Smooth muscle cell (in vitro differentiated cells): Measurements from ENCODE around the gene CEP85L. TPM values are rescaled to one million over a fixed set of nuclear protein-coding genes. Genes with fewer than 3 reads are reported as not detected.

ENCODE experiments used
- DNase-seq: peaks from one replicate; lab custom pipeline; 2025; ENCODE audit not compliant: unreplicated experiment; lab: John Stamatoyannopoulos, UW
- H2AFZ ChIP-seq: fragments of 200-600 bp; sonication (generic); 2 replicates; pipeline ENCODE4 v1.6.0; 2016; ENCODE audit warnings: antibody characterized with exemption, low read depth, mild to moderate bottlenecking
- H3F3A ChIP-seq: fragments of 200-600 bp; sonication (generic); 2 replicates; pipeline ENCODE4 v1.6.0; 2017; ENCODE audit warnings: antibody characterized with exemption, low read depth
- H3K27ac ChIP-seq: fragments of 200-600 bp; sonication (generic); 2 replicates; pipeline ENCODE4 v1.5.1; 2016; ENCODE audit warnings: low read depth, mild to moderate bottlenecking
- H3K27me3 ChIP-seq: fragments of 200-600 bp; sonication (generic); 2 replicates; pipeline ENCODE4 v1.6.1; 2016; ENCODE audit warnings: low read depth, mild to moderate bottlenecking
- H3K36me3 ChIP-seq: fragments of 200-600 bp; sonication (generic); 2 replicates; pipeline ENCODE4 v1.5.1; 2016; ENCODE audit warnings: low read depth
- H3K4me1 ChIP-seq: fragments of 200-600 bp; sonication (generic); 2 replicates; pipeline ENCODE4 v1.5.1; 2016; ENCODE audit warnings: low read depth
- H3K4me2 ChIP-seq: fragments of 200-600 bp; sonication (generic); 2 replicates; pipeline ENCODE4 v1.6.0; 2016; ENCODE audit warnings: mild to moderate bottlenecking
- H3K4me3 ChIP-seq: fragments of 200-600 bp; sonication (generic); 2 replicates; pipeline ENCODE4 v1.5.1; 2016; ENCODE audit warnings: mild to moderate bottlenecking
- H3K79me2 ChIP-seq: fragments of 200-600 bp; sonication (generic); 2 replicates; pipeline ENCODE4 v1.6.0; 2016; ENCODE audit warnings: low read depth, mild to moderate bottlenecking
- H3K9ac ChIP-seq: fragments of 200-600 bp; sonication (generic); 2 replicates; pipeline ENCODE4 v1.6.0; 2016; ENCODE audit warnings: low read depth
- H3K9me3 ChIP-seq: fragments of 200-600 bp; sonication (generic); replicated peaks from 2 replicates; pipeline ENCODE4 v1.5.1; 2016; ENCODE audit warnings: low read depth
- H4K20me1 ChIP-seq: fragments of 200-600 bp; sonication (generic); 2 replicates; pipeline ENCODE4 v1.6.0; 2016; ENCODE audit warnings: low read depth
- CTCF ChIP-seq: fragments of 200-600 bp; sonication (generic); IDR thresholded peaks from 2 replicates; pipeline ENCODE4 v1.5.1; 2017; ENCODE audit warnings: borderline replicate concordance, mild to moderate bottlenecking, antibody characterized with exemption; ENCODE audit not compliant: insufficient read depth, poor library complexity, severe bottlenecking
- WGBS: methylation state at CpG from one replicate; pipeline ENCODE4 v1.1.7; 2016; ENCODE audit warnings: low lambda C conversion rate; 5-methylcytosine and 5-hydroxymethylcytosine counted together
- polyA plus RNA-seq: library from polyadenylated mRNA; unstranded; fragments of >200 nt; fragmentation: Nextera tagmentation; extraction: Ambion mirVana; gene quantifications from 2 replicates; pipeline ENCODE4 v1.2.1, GENCODE V29; 2016
- total RNA-seq: library from RNA; depleted of rRNA; stranded (reverse); fragments of >200 nt; gene quantifications from 2 replicates; pipeline ENCODE4 v1.2.3, GENCODE V29; 2014

The CEP85L gene
- total and polyA plus RNA-seq, 2 experiments from 2014 or later, result 36.5 to 65.6 TPM

GRCh38 chr6:118542184-118542952 lies 109.0 kb downstream of the CEP85L start:
- H4K20me1 ChIP-seq, result peaks cover 100% of the 10 kb centered on the region
- 83% methylated on average over 3 of the region's 3 CpGs for WGBS
- no peak for TF ChIP-seq CTCF
- H3K4me2 ChIP-seq, result peak overlapping the region; percentile 10
- peak overlapping the region; percentile 7 for H3K9ac ChIP-seq
- H2AFZ ChIP-seq, result no peak overlapping the region
- H3K27me3 ChIP-seq, result no peaks in the 10 kb centered on the region
- H3K79me2 ChIP-seq, result peaks cover 95% of the 10 kb centered on the region
- peaks cover 11% of the 10 kb centered on the region for H3K4me1 ChIP-seq
- H3K36me3 ChIP-seq, result no peaks in the 10 kb centered on the region
- H3K4me3 ChIP-seq, result no peak overlapping the region
- no peak for DNase-seq
- peak overlapping the region; percentile 75 for H3K27ac ChIP-seq
- no peaks in the 10 kb centered on the region for H3K9me3 ChIP-seq
- no peaks in the 10 kb centered on the region for H3F3A ChIP-seq

- Histone ChIP-seq H3K9me3 (no peaks in the 10 kb centered on the region), H3K79me2 (peaks cover 95% of the 10 kb centered on the region), H3K4me3 (no peak overlapping the region), H4K20me1 (peaks cover 97% of the 10 kb centered on the region), H3K4me2 (peak overlapping the region; percentile 29), H3K9ac (no peak overlapping the region), H3K36me3 (no peaks in the 10 kb centered on the region), H3K27me3 (no peaks in the 10 kb centered on the region), H2AFZ (no peak overlapping the region), H3K27ac (peak overlapping the region; percentile 40), H3F3A (no peaks in the 10 kb centered on the region), H3K4me1 (peaks cover 5% of the 10 kb centered on the region)
- TF ChIP-seq CTCF, result no peak
- no peak for DNase-seq
- WGBS, result 41% methylated on average over 2 of the region's 2 CpGs
These were observed 113.8 kb downstream of the CEP85L start for GRCh38 chr6:118537574-118537973.

- H3K9me3 ChIP-seq, result no peaks in the 10 kb centered on the region
- no peak overlapping the region for H3K4me3 ChIP-seq
- H3K36me3 ChIP-seq, result no peaks in the 10 kb centered on the region
- DNase-seq, result no peak
- H3K27ac ChIP-seq, result no peak overlapping the region
- H3K4me2 ChIP-seq, result no peak overlapping the region
- TF ChIP-seq CTCF, result no peak
- peaks cover 95% of the 10 kb centered on the region for H3K79me2 ChIP-seq
- peaks cover 5% of the 10 kb centered on the region for H3K4me1 ChIP-seq
- WGBS, result 60% methylated on average over 2 of the region's 2 CpGs
- H4K20me1 ChIP-seq, result peaks cover 97% of the 10 kb centered on the region
- H3K9ac ChIP-seq, result no peak overlapping the region
- H3F3A ChIP-seq, result no peaks in the 10 kb centered on the region
- no peaks in the 10 kb centered on the region for H3K27me3 ChIP-seq
- no peak overlapping the region for H2AFZ ChIP-seq
These were observed 114.9 kb downstream of the CEP85L start for GRCh38 chr6:118536478-118536877.
